SJSA1 (cell line): Measurements from ENCODE around the gene EHD4. TPM values are rescaled to one million over a fixed set of nuclear protein-coding genes. Genes with fewer than 3 reads are reported as not detected.

Experiments
- DNase-seq, 2 experiments: peaks; one replicate each; pipeline ENCODE4 v3.0.0-alpha.2; 2015 to 2020; ENCODE audit warnings: low spot score in 2 of 2, low read depth in 1 of 2
- H3K27ac ChIP-seq: fragments of 250-450 bp; sonication (Bioruptor Pico); 2 replicates; pipeline ENCODE4 v1.5.1; 2020; ENCODE audit warnings: mild to moderate bottlenecking, moderate library complexity
- H3K27me3 ChIP-seq: fragments of 250-450 bp; sonication (Bioruptor Pico); replicated peaks from 2 replicates; pipeline ENCODE4 v1.5.1; 2020; ENCODE audit warnings: mild to moderate bottlenecking, moderate library complexity
- H3K36me3 ChIP-seq: fragments of 250-450 bp; sonication (Bioruptor Pico); 2 replicates; pipeline ENCODE4 v1.5.1; 2020; ENCODE audit warnings: mild to moderate bottlenecking
- H3K4me1 ChIP-seq: fragments of 250-450 bp; sonication (Bioruptor Pico); replicated peaks from 2 replicates; pipeline ENCODE4 v1.6.1; 2021; ENCODE audit warnings: mild to moderate bottlenecking
- H3K4me3 ChIP-seq: fragments of 250-450 bp; sonication (Bioruptor Pico); 2 replicates; pipeline ENCODE4 v1.5.1; 2020; ENCODE audit warnings: mild to moderate bottlenecking
- H3K9me3 ChIP-seq: fragments of 250-450 bp; sonication (Bioruptor Pico); replicated peaks from 2 replicates; pipeline ENCODE4 v1.5.1; 2020; ENCODE audit warnings: mild to moderate bottlenecking
- total RNA-seq: library from RNA; depleted of rRNA; stranded (reverse); fragments of >200 nt; shearing (Covaris generic); gene quantifications from 2 replicates; pipeline ENCODE4 v1.2.3, GENCODE V29; 2014

EHD4 gene
- total RNA-seq, 1 experiment from 2014 or later, result 26.8 TPM

DNA sequence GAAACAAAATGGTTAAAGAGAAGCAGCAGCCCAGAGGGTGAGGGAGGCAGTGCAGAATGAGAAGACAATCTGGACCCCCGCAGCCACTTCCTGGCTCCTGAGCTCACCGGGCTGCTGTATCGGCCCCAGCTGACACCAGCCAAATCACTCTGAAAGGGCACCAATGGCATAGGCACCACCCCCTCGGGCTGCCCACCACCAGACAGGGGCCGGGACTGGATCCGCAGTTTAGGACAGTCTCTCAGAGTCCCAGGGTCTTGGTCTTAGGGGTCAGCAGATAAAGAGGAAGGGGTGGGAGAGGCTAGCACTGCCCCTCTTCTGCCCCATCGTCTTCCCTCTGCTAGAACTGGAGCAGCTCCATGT lies 17.9 kb upstream of the EHD4 start:
- no peak overlapping the region for H3K4me3 ChIP-seq
- H3K27ac ChIP-seq, result no peak overlapping the region
- no peaks in the 10 kb centered on the region for H3K9me3 ChIP-seq
- no peaks in the 10 kb centered on the region for H3K36me3 ChIP-seq
- DNase-seq, result no peak
- H3K4me1 ChIP-seq, result no peaks in the 10 kb centered on the region
- H3K27me3 ChIP-seq, result no peaks in the 10 kb centered on the region

- H3K4me1 ChIP-seq, result no peaks in the 10 kb centered on the region
- H3K9me3 ChIP-seq, result no peaks in the 10 kb centered on the region
- H3K27ac ChIP-seq, result no peak overlapping the region
- no peak overlapping the region for H3K4me3 ChIP-seq
- no peaks in the 10 kb centered on the region for H3K27me3 ChIP-seq
- no peaks in the 10 kb centered on the region for H3K36me3 ChIP-seq
- peak; percentile 68 to 85 for DNase-seq
Observed at GRCh38 chr15:41989573-41990242, 17.4 kb upstream of the EHD4 start.

DNA sequence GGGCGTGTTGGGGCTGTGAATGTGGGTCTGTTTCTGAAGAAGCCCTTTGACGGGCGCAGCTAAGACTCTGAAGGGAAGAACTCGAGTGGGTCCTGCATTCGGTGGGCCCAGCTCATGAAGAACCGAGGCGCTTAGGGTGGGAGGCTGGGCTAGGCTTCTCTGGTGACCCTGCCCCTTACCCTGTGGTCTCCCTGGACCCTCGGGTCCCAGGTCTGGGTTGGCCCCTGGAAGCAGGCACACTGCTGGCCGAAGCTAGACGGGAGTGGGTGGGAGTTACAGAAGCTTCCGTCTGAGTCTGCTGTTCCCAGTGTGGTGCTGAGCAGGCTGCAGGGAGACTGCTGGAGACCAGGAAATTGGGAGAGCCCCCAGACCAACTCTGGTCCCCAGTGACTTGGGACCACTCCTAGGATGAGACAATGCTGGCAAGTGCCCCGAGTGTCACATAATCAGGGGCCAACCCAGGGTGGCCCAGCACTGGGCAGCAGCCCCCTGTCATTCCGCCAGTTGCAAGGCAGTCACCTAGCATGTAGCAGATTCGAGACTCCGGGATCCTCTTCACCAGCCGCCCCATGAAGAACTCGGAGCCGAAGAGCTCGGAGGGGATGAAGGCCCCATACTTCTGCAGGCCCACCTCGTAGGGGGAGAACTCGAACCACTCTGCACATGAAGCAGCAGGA lies 16.7 kb upstream of the EHD4 start:
- Histone ChIP-seq H3K4me1 (no peaks in the 10 kb centered on the region), H3K4me3 (no peak overlapping the region), H3K36me3 (no peaks in the 10 kb centered on the region), H3K9me3 (no peaks in the 10 kb centered on the region), H3K27ac (no peak overlapping the region), H3K27me3 (no peaks in the 10 kb centered on the region)
- DNase-seq, result no peak

- Histone ChIP-seq H3K27me3 (no peaks in the 10 kb centered on the region), H3K27ac (no peak overlapping the region), H3K36me3 (no peaks in the 10 kb centered on the region), H3K9me3 (no peaks in the 10 kb centered on the region), H3K4me1 (no peaks in the 10 kb centered on the region), H3K4me3 (no peak overlapping the region)
- no peak for DNase-seq
Observed at GRCh38 chr15:41987925-41988275, 15.5 kb upstream of the EHD4 start.

DNA sequence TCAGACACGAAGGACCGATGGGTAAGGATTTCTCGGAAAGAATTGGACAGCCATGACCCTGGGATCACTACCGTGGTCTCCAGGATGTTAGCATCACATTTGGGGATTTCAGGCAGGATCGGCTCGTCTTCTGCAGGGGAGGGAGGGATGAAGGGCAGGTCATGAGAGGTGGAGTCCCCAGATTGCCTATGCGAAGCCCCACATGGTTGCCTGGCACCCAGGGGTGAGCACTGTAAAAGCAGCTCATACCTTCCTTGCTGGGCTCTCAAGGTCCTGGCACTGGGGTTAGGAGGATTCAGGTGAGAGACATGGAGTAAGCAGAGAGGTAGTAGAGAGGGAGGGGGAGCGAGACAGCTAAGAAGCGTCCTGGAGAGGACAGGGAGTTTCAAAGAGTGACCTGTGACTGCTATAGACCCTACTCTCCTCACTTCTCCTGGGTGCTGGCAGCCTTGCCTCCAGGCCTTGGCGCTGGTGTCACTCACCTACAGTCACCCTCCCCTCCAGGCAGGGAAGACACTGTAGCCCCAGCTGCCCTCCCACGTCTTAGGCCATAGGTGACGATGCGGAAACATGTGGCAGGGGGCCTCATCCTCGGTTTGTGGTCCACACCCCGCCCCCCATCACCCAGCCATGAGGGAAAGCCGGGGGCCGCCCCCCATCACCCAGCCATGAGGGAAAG lies 15.0 kb upstream of the EHD4 start:
- DNase-seq, result no peak
- H3K27me3 ChIP-seq, result no peaks in the 10 kb centered on the region

GRCh38 chr15:41985236-41986160 lies 13.1 kb upstream of the EHD4 start:
- no peaks in the 10 kb centered on the region for H3K36me3 ChIP-seq
- DNase-seq, result no peak
- H3K27me3 ChIP-seq, result no peaks in the 10 kb centered on the region
- no peak overlapping the region for H3K4me3 ChIP-seq
- no peak overlapping the region for H3K27ac ChIP-seq
- H3K9me3 ChIP-seq, result no peaks in the 10 kb centered on the region
- no peaks in the 10 kb centered on the region for H3K4me1 ChIP-seq

More for the DNA sequence above, 15.0 kb upstream of the EHD4 start:
- H3K9me3 ChIP-seq, result no peaks in the 10 kb centered on the region
- no peak overlapping the region for H3K4me3 ChIP-seq
- H3K36me3 ChIP-seq, result no peaks in the 10 kb centered on the region
- no peak overlapping the region for H3K27ac ChIP-seq
- no peaks in the 10 kb centered on the region for H3K4me1 ChIP-seq

GRCh38 chr15:41984622-41985021 lies 12.3 kb upstream of the EHD4 start:
- Histone ChIP-seq H3K9me3 (no peaks in the 10 kb centered on the region), H3K36me3 (no peaks in the 10 kb centered on the region), H3K4me1 (no peaks in the 10 kb centered on the region), H3K27me3 (no peaks in the 10 kb centered on the region), H3K4me3 (no peak overlapping the region), H3K27ac (no peak overlapping the region)
- no peak for DNase-seq

DNA sequence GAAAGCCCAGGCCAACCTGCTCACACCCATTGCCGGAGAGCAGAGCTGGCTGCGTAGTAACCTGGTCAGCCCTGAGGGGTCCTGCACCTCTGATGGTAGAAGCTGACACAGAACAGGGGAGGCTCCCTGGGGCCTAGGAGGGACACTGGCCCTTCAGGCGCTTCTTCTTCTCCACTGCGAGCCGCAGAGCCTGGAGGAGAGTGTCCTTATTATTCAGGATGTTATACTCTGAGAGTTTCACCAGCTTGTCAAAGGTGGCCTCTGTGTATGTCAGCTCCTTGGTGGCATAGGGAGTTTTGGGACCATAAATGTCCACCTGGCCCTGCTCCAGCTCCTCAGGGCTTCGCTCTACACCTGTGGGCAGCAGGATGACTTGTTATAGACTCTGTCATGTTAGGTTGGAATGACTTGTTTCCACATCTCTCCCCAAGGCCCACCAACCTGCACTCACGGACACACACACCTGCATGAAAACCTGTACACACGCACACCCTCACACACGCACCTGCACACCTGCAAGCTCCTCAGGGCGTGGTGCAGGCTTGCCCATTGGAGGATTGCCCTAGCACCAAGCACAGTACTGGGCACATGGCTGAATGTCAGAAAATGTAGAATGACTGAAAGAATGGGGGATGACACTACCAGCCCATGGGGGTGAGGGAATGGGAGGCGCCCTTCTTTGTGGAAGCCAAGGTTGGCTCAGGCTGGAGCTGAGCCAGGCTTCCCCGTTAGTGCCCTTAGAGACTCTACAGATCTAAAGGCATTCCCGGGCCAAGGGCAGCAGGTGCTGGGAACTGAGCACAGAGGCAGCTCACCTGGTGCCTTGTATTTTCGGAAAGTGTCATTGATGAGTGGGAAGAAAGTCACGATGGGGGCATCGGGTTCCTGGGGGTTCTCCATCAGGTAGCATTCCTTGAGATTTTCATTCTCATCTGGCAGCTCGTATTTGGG lies 11.5 kb upstream of the EHD4 start:
- Histone ChIP-seq H3K4me1 (no peaks in the 10 kb centered on the region), H3K4me3 (no peak overlapping the region), H3K27me3 (no peaks in the 10 kb centered on the region), H3K27ac (no peak overlapping the region), H3K9me3 (no peaks in the 10 kb centered on the region), H3K36me3 (no peaks in the 10 kb centered on the region)
- DNase-seq, result peak in 1 of 2 experiments; percentile 28

- peak in 1 of 2 experiments; percentile 16 for DNase-seq
- Histone ChIP-seq H3K4me3 (no peak overlapping the region), H3K9me3 (no peaks in the 10 kb centered on the region)
Observed at GRCh38 chr15:41983221-41983620, 10.9 kb upstream of the EHD4 start.

GRCh38 chr15:41982133-41982930 lies 10.0 kb upstream of the EHD4 start:
- Histone ChIP-seq H3K4me3 (no peak overlapping the region), H3K27ac (no peak overlapping the region), H3K36me3 (no peaks in the 10 kb centered on the region), H3K27me3 (no peaks in the 10 kb centered on the region), H3K4me1 (no peaks in the 10 kb centered on the region), H3K9me3 (no peaks in the 10 kb centered on the region)
- DNase-seq, result peak in 1 of 2 experiments; percentile 18

More at GRCh38 chr15:41983221-41983620, 10.9 kb upstream of the EHD4 start:
- no peaks in the 10 kb centered on the region for H3K4me1 ChIP-seq
- H3K36me3 ChIP-seq, result no peaks in the 10 kb centered on the region
- no peak overlapping the region for H3K27ac ChIP-seq
- H3K27me3 ChIP-seq, result no peaks in the 10 kb centered on the region

DNA sequence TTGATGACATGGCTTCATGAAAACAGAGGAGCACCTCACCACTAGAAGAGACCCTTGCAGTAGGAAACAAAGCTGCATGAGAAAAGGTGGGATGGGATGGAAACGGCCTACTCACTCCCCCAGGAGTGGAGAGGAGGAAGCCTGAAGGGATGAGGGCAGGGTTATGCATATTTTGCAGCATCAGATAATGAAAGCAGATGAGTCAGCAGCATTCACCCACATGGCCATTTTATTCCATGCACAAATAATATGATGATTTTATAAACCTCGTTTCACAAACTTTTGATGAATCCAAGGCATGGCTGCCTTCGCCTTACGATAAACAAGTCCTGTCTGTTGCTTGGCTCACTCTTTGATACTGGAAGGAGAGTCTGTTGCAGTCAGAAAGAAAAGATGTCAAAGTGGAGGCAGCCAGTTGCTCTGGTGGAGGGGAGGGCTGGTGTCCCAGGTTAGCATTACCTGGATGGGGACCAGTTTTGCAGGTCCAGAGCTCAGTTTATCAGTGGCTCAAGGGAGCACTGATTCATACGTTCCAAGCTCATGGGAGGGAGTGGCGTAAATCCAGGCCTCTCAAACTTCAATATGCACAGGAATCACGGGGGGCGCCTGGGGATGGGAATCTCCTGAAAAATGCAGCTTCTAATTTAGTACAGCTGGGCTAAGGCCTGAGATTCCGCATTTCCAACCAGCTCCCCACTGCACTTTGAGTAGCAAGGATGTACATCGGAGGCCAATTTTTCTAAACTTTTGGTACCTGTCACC lies 9.2 kb upstream of the EHD4 start:
- Histone ChIP-seq H3K4me1 (no peaks in the 10 kb centered on the region), H3K9me3 (no peaks in the 10 kb centered on the region), H3K4me3 (no peak overlapping the region), H3K27me3 (no peaks in the 10 kb centered on the region), H3K36me3 (no peaks in the 10 kb centered on the region), H3K27ac (no peak overlapping the region)
- DNase-seq, result peak in 1 of 2 experiments; percentile 21
